Heart left ventricle (tissue), 16 donors: ENCODE data around the gene EEF2K. TPM values are rescaled to one million over a fixed set of nuclear protein-coding genes. Genes with fewer than 3 reads are reported as not detected.

Experiments used
- ATAC-seq, 4 donors: fragments of 200-7000 bp; cut with Tn5 transposase; one replicate each; pipeline ENCODE4 v1.9.1; 2020 to 2022; ENCODE audit warnings: moderate library complexity in 4 of 4, mild to moderate bottlenecking in 3 of 4, moderate number of reproducible peaks in 1 of 4
- DNase-seq, 5 donors: peaks; one replicate each; pipeline ENCODE4 v3.0.0-alpha.2; 2020
- H3K27ac ChIP-seq, 12 donors: fragments of 200-600 bp; sonication (generic) in 4 of 12; one replicate each; pipeline versions ENCODE4 v1.5.0 to v1.8.0; 2016 to 2022; ENCODE audit warnings: mild to moderate bottlenecking in 2 of 12
- H3K27me3 ChIP-seq, 9 donors: fragments of 200-600 bp; sonication (generic) in 2 of 9; one replicate each; pipeline versions ENCODE4 v1.5.1 to v1.8.0; 2016 to 2022; ENCODE audit warnings: mild to moderate bottlenecking in 3 of 9
- H3K36me3 ChIP-seq, 9 donors: fragments of 200-600 bp; sonication (generic) in 2 of 9; one replicate each; pipeline versions ENCODE4 v1.5.0 to v1.8.0; 2018 to 2022; ENCODE audit warnings: mild to moderate bottlenecking in 2 of 9
- H3K4me1 ChIP-seq, 12 donors: fragments of 200-600 bp; sonication (generic) in 4 of 12; one replicate each; pipeline versions ENCODE4 v1.5.0 to v1.8.0; 2016 to 2022; ENCODE audit warnings: mild to moderate bottlenecking in 3 of 12
- H3K4me3 ChIP-seq, 12 donors: fragments of 200-600 bp; sonication (generic) in 4 of 12; one replicate each; pipeline versions ENCODE4 v1.5.0 to v1.8.0; 2017 to 2022; ENCODE audit warnings: mild to moderate bottlenecking in 9 of 12, moderate library complexity in 4 of 12
- H3K9me3 ChIP-seq, 12 donors: fragments of 200-600 bp; sonication (generic) in 4 of 12; one replicate each; pipeline versions ENCODE4 v1.5.0 to v1.8.0; 2016 to 2022; ENCODE audit warnings: mild to moderate bottlenecking in 1 of 12
- CTCF ChIP-seq, 12 donors: fragments of 200-600 bp; sonication (generic) in 4 of 12; IDR thresholded peaks; one replicate each; pipeline versions ENCODE4 v1.5.0 to v1.8.0; 2018 to 2022; ENCODE audit warnings: antibody characterized with exemption in 12 of 12, mild to moderate bottlenecking in 5 of 12
- POLR2A ChIP-seq, 2 donors: fragments of 450-650 bp; IDR thresholded peaks; one replicate each; pipeline ENCODE4 v1.6.1; 2017; ENCODE audit warnings: antibody characterized with exemption in 2 of 2, mild to moderate bottlenecking in 2 of 2, moderate library complexity in 2 of 2
- WGBS, 4 donors: extraction: QIAGEN DNeasy Blood & Tissue Kit in 2 of 4; methylation state at CpG; one replicate each; pipeline versions ENCODE4 v1.1.5 to v1.1.7; 2013 to 2018; 5-methylcytosine and 5-hydroxymethylcytosine counted together
- intact Hi-C, 10 donors: fragments of 100-400 bp; cut with DNase I; formaldehyde crosslinking; loops; one replicate each; pipeline versions ENCODE4 v1.11.1 to v1.14.2; 2022
- polyA plus RNA-seq, 2 donors: library from polyadenylated mRNA; stranded (reverse); fragments of 200-250 nt; gene quantifications; one replicate each; pipeline ENCODE4 v1.2.3, GENCODE V29; 2013
- total RNA-seq, 9 donors: library from RNA; depleted of rRNA in 2 of 9; stranded (reverse); fragments of >200 nt in 2 of 9; fragmentation: NEBNext Ultra II Directional in 3 of 9; extraction: Animal tissue kit (Norgen Biotek cat#: 25700) in 3 of 9; gene quantifications; one replicate each; pipeline versions ENCODE4 v1.1.0 to v1.2.4, GENCODE V29; 2016 to 2023
- donor health status: ischemic (EF 13 %, LVEDD 7.1; RV severe dilation, severe dysfunction).
- donor health status: healthy with polysubstance abuse.
- donor health status: DM: no; HTN: yes; CAD: no.
- donor health status: DM: no; HTN: no; CAD: no.
- donor health status: ischemic (EF 25% LVEDD 6.9; RV normal size, moderate dysfunction).
- donor health status: ischemic (EF 25% LVEDD 5.7; RV mildly dilated, moderate dysfunction).
- donor health status: healthy.
- donor health status: DM: yes; HTN: yes; CAD: no.
- donor health status: ischemic (EF 35%, LVEDD 5.7; RV mildly dilated, moderate dysfunction).
- donor health status: nonischemic (EF 11% LVEDD 7.7; RV severe dilation, severe dysfunction).
- donor health status: DM: yes; HTN: yes; CAD: no.
- donor health status: PGD.
- donor health status: ischemic (EF 29% LVEDD 5.4; RV normal size, mild dysfunction).
- donor health status: nonischemic (EF 23%, LVEDD 6.1; RV moderate dilation, normal function).

The EEF2K gene
- total and polyA plus RNA-seq, 11 donors: 8.3 to 33.6 (median 24.6) TPM

DNA sequence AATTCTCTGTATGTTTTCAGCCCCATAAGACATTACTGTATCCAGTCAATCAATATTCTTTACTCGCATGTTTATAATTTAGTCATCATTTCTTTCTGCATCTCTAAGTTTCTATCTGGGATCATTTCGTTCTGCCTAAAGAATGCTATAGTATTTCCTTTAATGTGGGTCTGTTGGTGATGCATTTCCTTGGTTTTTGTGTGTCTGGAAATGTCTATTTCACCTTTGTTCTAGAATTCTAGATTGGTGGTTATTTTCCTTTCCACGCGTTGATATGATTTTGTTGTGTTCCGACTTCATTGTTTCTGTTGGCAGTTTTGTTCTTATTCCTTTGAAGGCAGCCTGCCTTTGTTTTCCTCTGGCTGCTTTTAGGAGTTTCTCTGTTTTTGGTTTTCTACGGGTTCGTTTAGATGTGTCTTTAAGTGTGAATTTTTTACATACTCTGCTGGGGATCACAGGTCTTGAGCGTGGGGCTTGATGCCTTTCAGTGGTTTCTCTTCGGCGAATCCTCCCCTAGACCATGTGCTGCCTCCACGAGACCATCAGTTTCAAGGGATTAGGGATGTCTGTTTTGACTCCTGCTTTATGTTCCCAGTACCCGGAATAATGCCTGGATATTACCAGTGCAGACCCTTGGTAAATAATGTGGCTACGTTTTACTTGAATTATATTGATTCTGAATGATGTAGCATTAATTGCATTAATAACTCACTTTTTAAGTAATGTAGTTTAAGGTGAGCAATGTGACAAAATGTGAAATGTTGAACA, 114.7 kb downstream of the EEF2K start:
- Histone ChIP-seq H3K4me1 (peaks cover 0 to 8% (median 1%) of the 10 kb centered on the region in 12 donors), H3K27ac (no peak overlapping the region), H3K4me3 (no peak overlapping the region), H3K9me3 (no peaks in the 10 kb centered on the region), H3K36me3 (peaks cover 0 to 96% (median 81%) of the 10 kb centered on the region in 9 donors), H3K27me3 (no peaks in the 10 kb centered on the region)
- intact Hi-C loops: loop anchor here in 2 of 10 donors (5.0 to 10.0 kb wide), 3 partner anchors 37 to 1166 kb away; partner anchors contain the start of genes CDR2 (in 1 of the 2), DNAH3 (in 1 of the 2) and LDAF1 (in 1 of the 2)
- ATAC-seq: no peak
- WGBS, 4 donors: 78 to 84% (median 79%) methylated on average over 13 of the region's 13 CpGs
- no peak for DNase-seq
- TF ChIP-seq POLR2A (IDR thresholded peaks at IDR 0.05) (no peak), CTCF (IDR thresholded peaks at IDR 0.05) (no peak)

GRCh38 chr16:22321340-22322001, 115.4 kb downstream of the EEF2K start:
- Histone ChIP-seq H3K27me3 (no peaks in the 10 kb centered on the region), H3K36me3 (peaks cover 0 to 96% (median 81%) of the 10 kb centered on the region in 9 donors), H3K4me3 (no peak overlapping the region), H3K4me1 (peaks cover 0 to 8% (median 1%) of the 10 kb centered on the region in 12 donors), H3K9me3 (no peaks in the 10 kb centered on the region), H3K27ac (no peak overlapping the region)
- WGBS, 4 donors: 42 to 50% (median 45%) methylated on average over 15 to 16 of the region's 16 CpGs
- peak in 3 of 5 donors; percentile 47 to 68 (median 59) for DNase-seq
- TF ChIP-seq POLR2A (IDR thresholded peaks at IDR 0.05): no peak
- peak; percentile 85 to 97 (median 88) for TF ChIP-seq CTCF (IDR thresholded peaks at IDR 0.05)
- intact Hi-C loops: loop anchor here in 2 of 10 donors (5.0 to 10.0 kb wide), 3 partner anchors 36 to 1167 kb away; partner anchors contain the start of genes CDR2 (in 1 of the 2), DNAH3 (in 1 of the 2) and LDAF1 (in 1 of the 2)
- ATAC-seq: peak; percentile 25 to 74 (median 52)

- Histone ChIP-seq H3K36me3 (peaks cover 0 to 96% (median 81%) of the 10 kb centered on the region in 9 donors), H3K27ac (no peak overlapping the region), H3K9me3 (no peaks in the 10 kb centered on the region), H3K4me1 (peaks cover 0 to 8% (median 1%) of the 10 kb centered on the region in 12 donors), H3K4me3 (no peak overlapping the region), H3K27me3 (no peaks in the 10 kb centered on the region)
- TF ChIP-seq POLR2A (IDR thresholded peaks at IDR 0.05): no peak
- TF ChIP-seq CTCF (IDR thresholded peaks at IDR 0.05): no peak
- no peak for ATAC-seq
- no peak for DNase-seq
- intact Hi-C loops: loop anchor here in 2 of 10 donors (5.0 to 10.0 kb wide), 3 partner anchors 35 to 1167 kb away; partner anchors contain the start of genes CDR2 (in 1 of the 2), DNAH3 (in 1 of the 2) and LDAF1 (in 1 of the 2)
- WGBS, 4 donors: 91 to 96% (median 94%) methylated on average over 11 of the region's 11 CpGs
Observed at GRCh38 chr16:22322021-22322471, 116.0 kb downstream of the EEF2K start.
